Activated CD4-positive, alpha-beta T cell treated with anti-CD3 and anti-CD28 coated beads, Interleukin-2, Interleukin-6, amounts not matched to agents 100 ng/mL and 50 ng/mL, durations not matched to agents 16 hours and 8 hours (primary cell): ENCODE measurements around the gene ZNF318.
"Not testable (repeated sequence)": the region's sequence is repeated elsewhere in the genome, so short reads cannot be mapped to it uniquely, and the experiment has no call there.

Experiments used
- DNase-seq: peaks from one replicate; pipeline ENCODE4 v3.0.0-alpha.2; 2020

ZNF318 gene

DNA sequence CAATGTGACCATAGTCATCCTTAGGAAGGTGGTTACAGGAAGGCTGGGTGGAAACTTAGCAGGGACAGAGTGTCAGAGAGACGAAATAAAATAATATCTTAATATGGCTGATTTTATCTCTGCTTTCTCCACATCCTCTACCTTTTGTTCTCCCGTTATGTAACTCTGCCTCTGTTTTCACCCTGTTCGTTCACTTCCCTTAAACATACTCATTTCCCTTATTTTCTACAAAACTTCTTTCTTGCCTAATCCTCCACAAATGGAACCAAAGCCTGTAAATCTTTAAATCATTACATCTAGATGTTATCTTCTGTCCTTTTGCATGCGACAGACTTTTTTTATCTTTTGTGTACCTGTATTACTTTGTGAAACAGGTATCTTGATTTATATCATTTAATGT, 37.6 kb downstream of the ZNF318 start:
- DNase-seq = no peak

DNA sequence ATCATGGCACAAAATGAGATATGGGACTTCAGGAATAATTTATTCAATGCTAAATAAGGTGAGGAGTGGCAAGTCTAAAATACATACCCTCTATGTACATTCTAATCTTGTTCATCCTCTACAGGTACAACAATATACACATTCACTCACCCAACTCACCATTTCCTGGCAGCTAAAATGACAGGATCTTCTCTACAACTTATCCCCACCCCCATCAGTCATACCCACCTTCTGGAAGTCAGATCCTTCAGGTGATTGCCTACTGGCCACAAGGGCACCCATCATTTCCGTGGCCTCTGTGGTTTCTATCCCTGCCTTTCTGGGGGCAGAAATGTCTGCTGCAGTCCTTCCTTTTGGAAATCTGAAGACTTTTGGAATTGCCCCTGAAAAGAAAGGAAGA, 38.0 kb downstream of the ZNF318 start:
- DNase-seq = no peak

DNA sequence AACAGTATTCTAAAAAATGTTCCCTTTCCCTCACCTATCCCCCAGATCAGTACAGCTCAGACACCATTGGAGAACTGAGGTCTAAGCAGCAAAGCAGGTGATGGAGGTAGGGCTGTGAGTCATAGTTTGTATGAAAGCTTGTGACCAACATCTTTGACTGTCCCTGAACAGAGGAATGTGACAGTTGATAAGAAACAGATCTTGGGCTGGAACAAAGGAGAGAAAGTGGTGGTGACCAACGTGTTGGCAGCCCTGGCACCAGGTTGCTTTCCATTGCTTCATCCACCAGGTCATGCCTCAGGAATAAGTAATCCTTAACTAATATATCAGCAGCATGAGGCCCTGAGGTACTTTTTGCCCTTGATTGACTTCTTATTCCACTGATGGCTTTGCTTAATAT, 40.9 kb downstream of the ZNF318 start:
- DNase-seq = no peak

DNA sequence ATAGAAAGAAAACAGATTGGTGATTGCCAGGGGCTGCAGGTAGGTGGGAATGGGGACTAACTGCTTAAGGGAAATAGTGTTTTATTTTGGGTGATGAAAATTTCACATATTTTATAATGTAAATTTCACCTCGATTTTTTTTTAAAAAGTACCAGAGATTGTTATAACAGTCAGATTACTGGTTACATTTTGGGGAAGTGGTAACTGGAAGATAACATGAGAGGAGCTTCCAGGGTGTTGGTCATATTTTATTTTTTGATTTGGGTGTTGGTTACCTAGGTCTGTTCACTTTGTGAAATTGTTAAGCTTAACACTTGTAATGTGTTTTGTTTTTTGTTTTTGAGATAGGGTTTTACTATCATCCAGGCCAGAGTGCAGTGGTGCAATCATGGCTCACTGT, 43.6 kb downstream of the ZNF318 start:
- DNase-seq = no peak

DNA sequence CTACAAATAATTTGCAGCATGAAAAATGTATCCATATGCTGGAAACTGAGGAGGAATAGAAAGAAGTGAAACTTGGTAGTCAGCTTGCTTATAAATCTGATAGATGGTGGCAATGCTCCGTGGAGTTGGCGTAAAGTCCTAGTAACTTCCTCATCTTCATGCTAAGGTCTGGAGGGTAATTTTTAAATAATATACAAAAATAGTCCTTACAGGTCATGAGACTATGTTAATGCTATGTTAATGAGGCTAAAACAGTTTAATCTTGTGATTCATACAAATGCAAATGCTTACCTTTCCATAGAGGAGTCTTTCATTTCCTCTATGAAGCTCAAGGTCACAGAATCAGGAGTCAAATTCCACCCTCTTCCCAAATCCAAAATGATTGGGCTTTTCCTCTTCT, 51.4 kb downstream of the ZNF318 start:
- DNase-seq = no peak

DNA sequence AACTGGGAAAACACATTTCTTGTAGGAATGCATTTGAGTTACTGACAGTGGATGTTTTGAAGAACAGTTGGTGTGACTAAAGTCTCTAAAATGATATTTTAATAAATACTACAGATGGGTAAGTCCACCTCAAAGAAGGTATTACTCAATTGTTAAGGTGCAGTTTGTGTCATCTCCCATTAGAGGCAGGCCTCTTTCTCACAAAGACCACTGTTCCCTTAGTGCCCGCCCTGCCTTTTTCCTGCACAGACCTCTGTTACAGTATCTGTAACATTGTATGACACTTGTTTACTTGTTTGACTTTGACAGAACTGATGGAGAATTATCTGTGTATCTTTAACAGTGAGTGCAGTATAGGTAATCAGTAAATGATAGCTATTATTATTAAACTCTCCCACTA, 55.6 kb downstream of the ZNF318 start:
- no peak for DNase-seq

DNA sequence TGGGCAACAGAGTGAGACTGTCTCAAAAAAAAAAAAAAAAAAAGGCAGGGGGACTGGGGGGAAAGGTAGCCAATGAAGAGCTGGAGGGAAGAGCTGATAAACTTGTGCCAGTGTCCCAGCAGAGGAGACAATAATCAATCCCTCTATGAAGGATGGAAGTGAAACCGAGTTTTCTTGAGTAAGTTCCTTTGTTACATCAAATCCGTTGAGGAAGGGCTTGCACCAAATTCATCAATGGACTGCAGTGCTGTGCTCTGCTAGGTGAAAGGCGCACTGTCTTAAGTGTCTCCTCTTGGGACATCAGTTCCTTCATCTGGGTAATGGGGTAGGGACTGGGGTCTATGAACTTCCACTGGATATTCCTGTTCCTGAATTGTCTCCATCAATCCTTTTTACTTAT, 57.8 kb downstream of the ZNF318 start:
- DNase-seq = no peak

DNA sequence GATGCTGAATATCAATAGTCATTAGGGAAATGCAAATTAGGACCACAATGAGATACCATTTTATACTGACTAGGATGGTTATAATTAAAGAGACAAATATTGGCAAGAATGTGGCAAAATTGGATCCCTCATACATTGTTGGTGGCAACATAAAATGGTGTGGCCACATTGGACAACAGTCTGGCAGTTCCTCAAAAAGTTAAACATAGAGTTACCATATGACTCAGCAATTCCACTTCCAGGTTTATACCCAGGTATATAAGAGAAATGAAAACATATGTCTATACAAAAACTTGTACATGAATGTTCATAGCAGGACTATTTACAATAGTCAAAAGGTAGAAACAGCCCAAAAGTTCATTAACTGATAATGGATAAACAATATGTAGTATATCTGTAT, 58.8 kb downstream of the ZNF318 start:
- no peak for DNase-seq

DNA sequence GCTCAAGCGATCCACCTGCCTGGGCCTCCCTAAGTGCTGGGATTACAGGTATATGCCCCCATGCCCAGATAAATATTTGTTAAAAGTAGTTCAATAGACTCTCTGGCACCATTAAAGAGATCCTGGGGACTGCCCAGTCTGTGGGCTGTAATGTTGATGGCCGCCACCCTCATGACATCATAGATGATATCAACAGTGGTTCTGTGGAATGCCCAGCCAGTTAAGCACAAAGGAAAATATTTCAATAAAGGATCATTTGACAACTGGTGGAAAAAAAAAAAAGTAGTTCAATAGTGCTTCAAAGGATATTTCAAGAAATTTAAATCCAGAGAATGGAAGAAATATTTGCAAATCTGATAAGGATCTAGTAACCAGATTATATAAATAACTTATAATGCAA, 59.3 kb downstream of the ZNF318 start:
- no peak for DNase-seq

DNA sequence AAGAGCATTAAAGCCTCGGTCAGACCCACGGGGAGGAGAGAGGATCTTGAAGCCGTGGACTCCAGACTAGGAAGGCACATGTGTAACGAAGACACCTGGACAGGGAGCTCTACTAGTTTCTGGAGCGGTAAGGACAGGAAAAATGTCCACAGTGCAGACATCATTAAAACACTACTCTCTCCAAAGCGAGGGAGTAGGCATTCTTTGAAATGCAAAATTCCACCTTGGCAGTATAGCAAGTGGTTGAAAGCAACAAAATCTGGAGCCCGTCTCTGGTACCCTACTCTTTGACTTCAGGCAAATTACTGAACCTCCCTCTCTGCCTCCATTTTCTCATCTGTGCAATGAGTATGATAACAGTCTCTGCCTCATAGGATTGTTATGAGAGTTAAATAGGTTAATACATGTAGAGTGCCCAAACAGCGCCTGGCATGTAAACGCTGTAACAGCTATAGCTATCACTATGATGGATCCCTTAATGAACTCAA, 60.4 kb downstream of the ZNF318 start:
- DNase-seq = no peak

DNA sequence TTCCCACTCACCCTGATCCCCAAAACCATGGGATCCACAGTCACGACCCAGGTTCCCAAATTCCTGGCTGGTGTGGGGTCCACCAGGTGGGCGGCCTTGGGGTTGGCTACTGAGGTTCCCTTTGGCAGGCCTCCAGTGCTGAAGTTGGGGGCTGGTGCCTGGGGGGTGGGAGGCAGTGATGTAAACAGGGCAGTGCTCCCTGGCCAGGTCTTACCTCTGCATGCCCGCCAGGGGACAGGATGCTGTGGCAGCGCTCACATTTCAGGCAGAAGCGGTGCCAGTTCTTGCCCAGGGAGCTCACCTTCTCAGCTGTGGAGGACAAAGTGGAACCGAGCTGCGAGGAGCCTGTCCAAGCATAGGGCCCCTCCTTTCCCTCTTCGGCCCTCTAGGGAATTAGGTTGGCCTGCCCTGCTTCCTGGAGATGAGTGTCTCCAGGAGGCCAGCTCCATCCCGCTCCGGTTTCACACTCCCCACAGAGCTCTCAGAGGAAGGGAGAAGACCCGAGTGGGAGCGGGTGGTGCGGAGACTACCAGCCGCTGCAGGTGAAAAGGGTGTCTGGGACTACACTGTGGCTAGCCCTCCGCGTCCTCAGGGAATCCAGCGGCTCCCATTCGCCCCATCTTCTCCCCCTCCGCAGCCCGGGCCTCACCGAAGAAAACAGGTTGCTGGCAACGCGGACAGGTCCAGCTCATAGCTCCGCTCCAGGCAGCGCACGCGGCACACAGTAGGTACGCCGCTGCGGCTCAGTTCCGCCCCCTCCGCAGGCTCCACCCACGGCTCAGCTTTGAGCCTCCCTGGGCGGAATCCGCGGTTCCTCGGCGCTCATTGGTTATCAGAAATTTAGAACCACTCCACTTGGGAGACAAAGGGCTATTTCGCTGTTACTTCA, 61.1 kb downstream of the ZNF318 start, which contains the start of gene CRIP3:
TSS of gene CRIP3 (minus strand) at position 726 of the 889 bp plus-strand sequence. CDS start at position 692, 34 bp downstream.
- peak; percentile 52 for DNase-seq

DNA sequence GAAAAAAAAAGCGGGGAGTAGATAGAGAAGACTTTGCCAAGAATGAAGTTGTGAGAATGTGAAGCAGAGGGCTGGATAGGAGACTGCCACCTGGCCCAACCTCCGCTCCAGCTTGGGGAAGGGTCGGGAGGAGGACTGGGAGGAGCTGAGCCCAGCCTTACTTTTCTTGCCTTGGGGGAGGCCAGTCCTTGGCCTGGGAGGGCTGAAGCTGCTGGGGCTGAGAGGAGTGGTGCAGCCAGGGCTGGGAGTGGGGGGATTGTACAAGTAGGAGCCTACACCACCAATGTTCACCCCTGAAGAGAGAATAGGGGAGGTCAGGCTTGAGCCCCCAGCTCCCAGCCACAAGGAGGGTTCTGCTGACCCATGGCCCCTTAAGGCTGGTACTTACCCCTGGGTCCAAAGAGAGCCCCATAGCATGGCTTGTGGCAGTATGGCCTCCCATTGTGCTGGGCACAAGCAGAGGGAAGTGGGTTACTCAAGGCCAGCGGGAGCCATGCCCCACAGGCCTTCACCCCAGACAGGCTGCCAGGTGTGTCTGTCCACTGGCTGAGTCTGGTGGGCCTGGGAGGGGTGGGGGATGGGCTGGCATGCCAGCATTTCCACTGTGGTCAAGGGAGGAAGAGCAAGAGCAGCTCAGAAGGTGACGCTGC, 61.9 kb downstream of the ZNF318 start:
- no peak for DNase-seq

DNA sequence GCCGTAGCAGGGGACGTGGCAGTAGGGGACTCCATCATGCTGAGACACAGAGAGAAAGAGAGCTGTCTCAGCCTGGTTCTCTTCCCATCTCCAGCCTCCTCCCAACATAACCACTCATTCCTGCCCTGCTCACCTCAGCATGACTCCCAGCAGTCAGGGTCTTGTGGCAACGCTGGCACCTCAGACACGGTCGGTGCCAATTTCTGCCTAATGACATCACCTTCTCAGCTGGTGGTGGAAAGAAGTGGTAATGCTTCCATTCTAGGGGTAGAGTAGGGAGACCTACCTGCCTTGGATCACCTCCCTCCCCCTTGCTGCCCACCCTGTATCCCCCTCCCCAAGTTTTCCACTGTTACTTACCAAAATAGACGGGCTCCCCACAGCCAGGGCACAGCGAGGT, 63.4 kb downstream of the ZNF318 start:
- no peak for DNase-seq

DNA sequence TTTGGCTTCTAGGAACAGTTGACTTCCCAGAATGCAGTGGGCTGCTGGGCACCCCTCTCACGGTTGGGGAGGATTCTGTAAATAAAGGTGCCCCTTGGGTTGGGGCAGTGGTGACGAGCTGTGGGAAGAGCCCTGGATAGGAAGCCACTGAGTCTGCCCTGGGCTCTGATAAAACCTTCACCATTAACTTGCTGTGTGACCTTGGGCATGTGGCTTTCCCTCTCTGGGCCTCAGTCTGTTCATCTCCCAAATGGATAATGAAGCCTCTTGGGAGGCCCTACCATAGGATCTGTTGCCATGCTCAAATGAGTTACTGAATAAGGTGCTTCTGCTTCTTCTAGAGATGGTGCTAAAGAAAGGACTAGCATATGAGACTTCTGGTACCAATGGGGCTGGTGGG, 64.6 kb downstream of the ZNF318 start:
- no peak for DNase-seq

DNA sequence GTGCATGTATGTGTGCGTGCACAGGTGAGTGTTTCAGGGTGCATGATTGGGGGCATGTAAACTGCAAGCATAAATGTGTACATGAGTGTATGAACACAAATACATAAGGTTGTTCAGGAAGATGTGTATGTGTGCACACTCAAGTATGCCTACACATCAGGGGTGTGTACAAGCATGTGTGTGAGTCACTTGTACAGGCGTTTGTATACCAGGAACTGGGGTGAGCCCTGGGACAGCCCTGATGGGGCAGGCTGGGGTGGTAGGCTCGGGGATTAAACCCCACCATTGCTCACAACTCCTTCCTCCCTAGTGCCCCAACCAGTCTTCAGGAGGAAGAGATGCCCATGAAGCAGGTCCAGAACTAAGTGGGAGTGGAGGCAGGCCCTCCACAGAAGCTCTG, 65.1 kb downstream of the ZNF318 start:
- no peak for DNase-seq

DNA sequence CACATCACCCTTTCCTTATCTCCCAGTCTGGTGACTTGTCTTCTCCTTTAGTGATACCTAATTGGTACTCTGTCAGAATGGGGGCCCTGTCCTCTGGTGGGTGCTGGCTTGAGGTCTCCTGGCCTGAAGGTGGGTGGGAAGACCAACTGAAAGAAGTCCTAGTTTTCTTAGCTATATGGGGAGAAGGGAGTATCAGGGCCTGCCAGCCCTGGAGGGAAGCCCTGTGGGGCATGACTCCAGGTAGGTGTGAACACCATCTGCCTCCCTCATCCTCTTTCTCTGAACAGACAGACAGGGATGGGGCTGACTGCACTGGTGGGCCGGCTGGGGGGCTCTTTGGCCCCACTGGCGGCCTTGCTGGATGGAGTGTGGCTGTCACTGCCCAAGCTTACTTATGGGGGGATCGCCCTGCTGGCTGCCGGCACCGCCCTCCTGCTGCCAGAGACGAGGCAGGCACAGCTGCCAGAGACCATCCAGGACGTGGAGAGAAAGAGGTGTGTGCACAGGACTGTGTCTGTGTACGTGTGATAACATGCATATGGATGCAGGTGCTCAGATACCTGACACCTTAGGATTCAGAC, 65.6 kb downstream of the ZNF318 start:
- no peak for DNase-seq

DNA sequence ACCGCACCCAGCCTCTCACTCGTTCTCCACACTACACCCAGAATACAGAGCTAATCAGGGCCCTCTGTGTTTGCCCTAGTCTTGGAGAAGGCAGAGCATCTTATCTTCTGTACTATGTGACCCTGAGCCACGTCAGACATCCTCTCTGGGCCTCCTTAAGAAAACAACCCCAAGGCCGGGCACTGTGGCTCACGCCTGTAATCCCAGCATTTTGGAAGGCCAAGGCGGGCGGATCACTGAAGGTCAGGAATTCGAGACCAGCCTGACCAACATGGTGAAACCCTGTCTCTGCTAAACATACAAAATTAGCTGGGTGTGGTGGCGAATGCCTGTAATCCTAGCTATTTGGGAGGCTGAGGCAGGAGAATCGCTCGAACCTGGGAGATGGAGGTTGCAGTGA, 66.4 kb downstream of the ZNF318 start:
- not testable (repeated sequence) for DNase-seq

DNA sequence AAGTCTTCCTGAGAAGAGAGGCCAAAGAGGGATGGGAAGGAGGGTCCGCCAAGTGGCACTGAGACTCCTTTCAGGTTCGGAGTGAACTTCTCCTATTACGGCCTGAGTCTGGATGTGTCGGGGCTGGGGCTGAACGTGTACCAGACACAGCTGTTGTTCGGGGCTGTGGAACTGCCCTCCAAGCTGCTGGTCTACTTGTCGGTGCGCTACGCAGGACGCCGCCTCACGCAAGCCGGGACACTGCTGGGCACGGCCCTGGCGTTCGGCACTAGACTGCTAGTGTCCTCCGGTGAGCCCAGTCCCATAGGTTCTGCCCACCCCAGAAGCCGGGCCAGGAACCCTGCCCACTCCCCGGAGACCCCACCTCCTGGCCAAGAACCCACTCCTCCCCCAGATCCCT, 67.3 kb downstream of the ZNF318 start:
- no peak for DNase-seq

DNA sequence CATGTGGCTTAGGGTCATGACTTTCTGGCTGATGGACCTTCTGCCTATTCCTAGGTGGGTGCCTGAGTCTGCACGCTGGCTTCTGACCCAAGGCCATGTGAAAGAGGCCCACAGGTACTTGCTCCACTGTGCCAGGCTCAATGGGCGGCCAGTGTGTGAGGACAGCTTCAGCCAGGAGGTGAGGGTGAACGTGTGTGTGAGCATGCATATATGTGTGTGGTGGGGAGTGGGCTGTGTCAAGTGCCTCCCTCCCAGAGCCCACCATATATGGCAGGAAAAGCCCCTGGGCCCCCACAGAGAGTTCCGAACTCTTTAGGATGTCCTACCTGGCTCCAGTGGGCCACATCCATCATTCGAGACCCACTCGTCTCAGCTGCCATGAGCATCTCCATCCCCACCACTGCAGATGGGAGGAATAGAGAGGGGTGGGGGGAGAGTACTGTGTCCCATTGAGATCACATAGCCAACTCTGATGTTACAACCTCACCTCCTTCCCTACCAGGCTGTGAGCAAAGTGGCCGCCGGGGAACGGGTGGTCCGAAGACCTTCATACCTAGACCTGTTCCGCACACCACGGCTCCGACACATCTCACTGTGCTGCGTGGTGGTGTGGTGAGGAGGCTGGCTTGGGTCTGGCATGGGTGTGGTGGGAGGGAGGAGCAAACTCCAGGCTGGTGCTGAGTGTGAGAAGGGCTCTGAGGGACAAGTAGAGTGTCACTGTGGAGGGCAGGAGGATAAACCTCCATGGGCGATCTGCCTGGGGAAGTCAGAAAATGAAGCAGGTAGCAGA, 68.2 kb downstream of the ZNF318 start:
- no peak for DNase-seq

DNA sequence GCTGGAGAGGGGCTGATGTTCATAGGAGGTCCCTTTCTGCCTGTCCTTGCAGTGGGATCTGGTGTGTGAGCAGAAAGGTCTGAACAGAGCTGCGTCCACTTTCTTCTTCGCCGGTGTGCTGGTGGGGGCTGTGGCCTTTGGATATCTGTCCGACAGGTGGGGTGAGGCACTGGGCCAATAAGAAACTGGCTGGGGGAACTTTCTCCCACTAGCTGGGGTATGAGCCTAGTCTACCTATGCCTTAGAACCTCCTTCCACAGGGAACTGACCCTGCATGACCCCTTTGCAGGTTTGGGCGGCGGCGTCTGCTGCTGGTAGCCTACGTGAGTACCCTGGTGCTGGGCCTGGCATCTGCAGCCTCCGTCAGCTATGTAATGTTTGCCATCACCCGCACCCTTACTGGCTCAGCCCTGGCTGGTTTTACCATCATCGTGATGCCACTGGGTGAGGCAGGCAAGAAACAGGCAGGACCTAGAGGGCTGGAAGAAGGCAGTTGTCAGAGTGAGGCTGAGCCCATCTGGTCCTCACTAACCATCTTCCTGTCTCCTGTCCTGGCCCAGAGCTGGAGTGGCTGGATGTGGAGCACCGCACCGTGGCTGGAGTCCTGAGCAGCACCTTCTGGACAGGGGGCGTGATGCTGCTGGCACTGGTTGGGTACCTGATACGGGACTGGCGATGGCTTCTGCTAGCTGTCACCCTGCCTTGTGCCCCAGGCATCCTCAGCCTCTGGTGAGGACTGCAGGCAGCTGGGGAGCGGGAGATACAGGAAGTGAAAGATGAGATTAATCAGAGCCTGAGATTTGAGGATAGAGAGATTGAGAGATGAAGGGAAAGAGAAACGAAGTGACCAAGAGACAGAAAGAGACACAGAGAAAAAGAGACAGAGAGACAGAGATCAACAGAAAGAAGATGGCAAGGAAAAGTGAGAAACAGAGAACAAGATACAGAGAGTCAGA, 69.8 kb downstream of the ZNF318 start:
- DNase-seq = no peak

DNA sequence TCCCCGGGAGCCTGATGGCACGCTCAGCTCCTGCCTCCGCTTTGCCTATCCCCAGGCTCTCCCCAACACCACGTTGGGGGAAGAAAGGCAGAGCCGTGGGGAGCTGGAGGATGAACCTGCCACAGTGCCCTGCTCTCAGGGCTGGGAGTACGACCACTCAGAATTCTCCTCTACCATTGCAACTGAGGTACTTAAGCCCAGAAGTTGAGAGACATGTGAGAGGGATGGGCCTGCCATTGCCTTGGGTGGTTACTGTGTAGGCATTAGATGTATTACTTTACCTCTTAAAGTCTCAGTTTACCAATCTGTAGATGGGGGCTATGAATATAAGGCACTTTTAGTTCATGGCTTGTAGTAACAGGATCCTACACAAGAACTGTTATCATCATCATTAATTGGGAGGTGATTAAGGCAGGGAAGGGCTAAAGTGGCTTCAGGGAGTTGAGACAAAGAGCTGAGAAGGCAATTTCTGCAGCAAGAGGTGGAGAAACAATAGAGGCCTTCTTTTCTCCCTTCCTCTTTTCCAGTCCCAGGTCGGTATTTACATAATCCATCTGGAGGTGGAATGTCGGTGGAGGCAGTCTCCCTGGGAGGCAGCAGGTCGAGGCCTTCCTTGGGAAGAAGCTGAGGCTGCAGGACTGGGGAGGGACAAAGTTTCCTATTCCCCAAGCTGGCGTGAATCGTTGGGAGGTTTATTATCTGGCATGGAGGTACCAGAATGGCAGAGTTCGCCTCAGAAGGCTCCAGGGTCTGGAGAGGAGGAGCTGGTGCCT, 70.7 kb downstream of the ZNF318 start:
- no peak for DNase-seq
